Measurements from ENCODE around the gene NT5DC4.

NT5DC4 gene

GRCh38 chr2:112723547-112723940 lies 2.7 kb downstream of the NT5DC4 start:
- no peak overlapping the region for H3K4me3 ChIP-seq (replicated peaks; ENCODE audit: low read depth, low read length)
- DNase-seq (ENCODE audit: low read depth): no peak
- TF ChIP-seq CTCF (IDR thresholded peaks at IDR 0.05; ENCODE audit: low read length, missing control alignments): no peak

GRCh38 chr2:112723995-112724394 lies 3.2 kb downstream of the NT5DC4 start:
- no peak for DNase-seq (ENCODE audit: low read depth)
- H3K4me3 ChIP-seq (replicated peaks; ENCODE audit: low read depth, low read length): no peak overlapping the region
- TF ChIP-seq CTCF (IDR thresholded peaks at IDR 0.05; ENCODE audit: low read length, missing control alignments): no peak

- peak; percentile 31 for TF ChIP-seq CTCF (IDR thresholded peaks at IDR 0.05; ENCODE audit: low read length, missing control alignments)
- DNase-seq (ENCODE audit: low read depth): no peak
- no peak overlapping the region for H3K4me3 ChIP-seq (replicated peaks; ENCODE audit: low read depth, low read length)
Observed at GRCh38 chr2:112724591-112725525, 4.0 kb downstream of the NT5DC4 start.

- TF ChIP-seq CTCF (IDR thresholded peaks at IDR 0.05; ENCODE audit: low read length, missing control alignments): no peak
- H3K4me3 ChIP-seq (replicated peaks; ENCODE audit: low read depth, low read length): no peak overlapping the region
- DNase-seq (ENCODE audit: low read depth): no peak
Observed at GRCh38 chr2:112725545-112726457, 5.0 kb downstream of the NT5DC4 start.

GRCh38 chr2:112726487-112727190 lies 5.8 kb downstream of the NT5DC4 start:
- DNase-seq (ENCODE audit: low read depth): peak; percentile 94
- peak; percentile 95 for TF ChIP-seq CTCF (IDR thresholded peaks at IDR 0.05; ENCODE audit: low read length, missing control alignments)
- no peak overlapping the region for H3K4me3 ChIP-seq (replicated peaks; ENCODE audit: low read depth, low read length)

- no peak for TF ChIP-seq CTCF (IDR thresholded peaks at IDR 0.05; ENCODE audit: low read length, missing control alignments)
- no peak for DNase-seq (ENCODE audit: low read depth)
- H3K4me3 ChIP-seq (replicated peaks; ENCODE audit: low read depth, low read length): no peak overlapping the region
Observed at GRCh38 chr2:112727276-112728028, 6.6 kb downstream of the NT5DC4 start.
